Measurements from ENCODE around the gene ZSCAN5A. TPM values are rescaled to one million over a fixed set of nuclear protein-coding genes. Genes with fewer than 3 reads are reported as not detected.
"Not testable (repeated sequence)": the region's sequence is repeated elsewhere in the genome, so short reads cannot be mapped to it uniquely, and the experiment has no call there.

ZSCAN5A gene
- total RNA-seq, 4 donors from 2014 or later: 4.7 to 7.9 (median 7.1) TPM

DNA sequence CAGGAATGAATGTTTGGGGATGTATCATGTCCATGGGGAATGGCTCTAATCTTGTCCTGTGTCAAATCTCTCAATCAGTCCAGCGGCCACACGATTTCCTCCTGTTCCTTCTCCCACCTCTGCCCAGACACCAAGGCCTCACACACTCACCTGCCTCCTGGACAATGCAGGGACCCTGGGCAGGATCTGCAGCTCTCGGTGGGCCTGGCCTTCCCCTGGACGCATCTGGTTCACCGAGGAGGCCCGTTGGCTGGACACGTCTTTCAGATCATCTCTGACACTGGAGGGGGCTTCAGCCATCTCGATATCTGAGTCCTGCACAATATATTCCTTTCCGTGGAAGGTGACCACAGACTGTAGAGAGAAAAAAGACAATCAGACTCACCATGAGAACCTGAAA, 91.2 kb downstream of the ZSCAN5A start:
- 89% methylated on average over 9 of the region's 9 CpGs for WGBS
- TF ChIP-seq POLR2AphosphoS5 (IDR thresholded peaks at IDR 0.05): no peak
- TF ChIP-seq, protein P1, sequence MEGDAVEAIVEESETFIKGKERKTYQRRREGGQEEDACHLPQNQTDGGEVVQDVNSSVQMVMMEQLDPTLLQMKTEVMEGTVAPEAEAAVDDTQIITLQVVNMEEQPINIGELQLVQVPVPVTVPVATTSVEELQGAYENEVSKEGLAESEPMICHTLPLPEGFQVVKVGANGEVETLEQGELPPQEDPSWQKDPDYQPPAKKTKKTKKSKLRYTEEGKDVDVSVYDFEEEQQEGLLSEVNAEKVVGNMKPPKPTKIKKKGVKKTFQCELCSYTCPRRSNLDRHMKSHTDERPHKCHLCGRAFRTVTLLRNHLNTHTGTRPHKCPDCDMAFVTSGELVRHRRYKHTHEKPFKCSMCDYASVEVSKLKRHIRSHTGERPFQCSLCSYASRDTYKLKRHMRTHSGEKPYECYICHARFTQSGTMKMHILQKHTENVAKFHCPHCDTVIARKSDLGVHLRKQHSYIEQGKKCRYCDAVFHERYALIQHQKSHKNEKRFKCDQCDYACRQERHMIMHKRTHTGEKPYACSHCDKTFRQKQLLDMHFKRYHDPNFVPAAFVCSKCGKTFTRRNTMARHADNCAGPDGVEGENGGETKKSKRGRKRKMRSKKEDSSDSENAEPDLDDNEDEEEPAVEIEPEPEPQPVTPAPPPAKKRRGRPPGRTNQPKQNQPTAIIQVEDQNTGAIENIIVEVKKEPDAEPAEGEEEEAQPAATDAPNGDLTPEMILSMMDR (IDR thresholded peaks at IDR 0.05): no peak
- no peak for TF ChIP-seq POLR2A (IDR thresholded peaks at IDR 0.05)
- H3K36me3 ChIP-seq: peaks cover 11% of the 10 kb centered on the region
- no peaks in the 10 kb centered on the region for H3K4me1 ChIP-seq
- H3K27ac ChIP-seq: no peak overlapping the region
- H3K27me3 ChIP-seq: no peaks in the 10 kb centered on the region
- H3K4me3 ChIP-seq: no peak overlapping the region
- H3K9me3 ChIP-seq: no peaks in the 10 kb centered on the region
- no peak for DNase-seq (ENCODE audit: low spot score in 2 of 2)

DNA sequence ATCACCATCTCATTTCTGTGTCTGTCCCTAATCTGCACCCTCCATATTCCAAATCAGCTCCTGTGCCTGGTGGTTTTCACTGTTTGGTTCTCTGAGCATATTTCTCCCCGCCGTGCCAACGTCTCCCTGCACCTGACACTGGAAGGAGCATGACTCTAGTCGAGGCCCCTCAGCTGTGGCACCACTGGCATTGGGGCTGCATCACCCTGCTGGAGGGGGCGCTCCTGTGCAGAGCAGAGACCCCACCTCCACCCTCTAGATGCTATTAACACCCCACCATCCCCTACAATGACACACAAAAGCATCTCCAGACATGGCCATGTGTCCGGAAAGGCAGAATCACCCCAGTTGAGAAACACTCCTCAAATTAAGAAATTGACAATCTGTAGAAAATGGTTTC, 91.7 kb downstream of the ZSCAN5A start:
- H3K27me3 ChIP-seq: no peaks in the 10 kb centered on the region
- no peaks in the 10 kb centered on the region for H3K4me1 ChIP-seq
- WGBS: 85% methylated on average over 6 of the region's 6 CpGs
- no peaks in the 10 kb centered on the region for H3K9me3 ChIP-seq
- peaks cover 11% of the 10 kb centered on the region for H3K36me3 ChIP-seq
- TF ChIP-seq, protein P1 (IDR thresholded peaks at IDR 0.05): no peak
- no peak for TF ChIP-seq EP300 (IDR thresholded peaks at IDR 0.05)
- TF ChIP-seq POLR2A (IDR thresholded peaks at IDR 0.05): no peak
- no peak for TF ChIP-seq POLR2AphosphoS5 (IDR thresholded peaks at IDR 0.05)
- H3K4me3 ChIP-seq: no peak overlapping the region
- no peak for DNase-seq (ENCODE audit: low spot score in 2 of 2)
- H3K27ac ChIP-seq: no peak overlapping the region

DNA sequence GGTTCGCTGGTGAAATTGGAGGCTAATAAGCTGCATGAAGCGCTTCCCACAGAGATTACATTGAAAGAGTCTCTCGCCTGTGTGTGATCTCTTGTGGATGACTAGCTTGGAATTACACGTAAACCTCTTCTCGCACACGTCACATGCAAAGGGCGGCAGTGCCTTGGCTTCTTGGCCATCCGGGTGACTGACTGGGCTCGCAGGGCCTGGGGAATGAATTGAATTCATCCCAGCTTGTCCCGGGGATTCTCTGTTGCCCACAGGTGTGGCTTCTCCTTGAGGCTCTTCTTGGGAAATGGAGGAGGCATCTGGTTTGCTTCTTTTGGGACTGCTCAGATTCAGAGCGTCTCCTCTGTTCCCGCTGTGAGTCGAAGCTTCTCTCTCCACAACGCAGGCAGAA, 92.8 kb downstream of the ZSCAN5A start:
- DNase-seq (ENCODE audit: low spot score in 2 of 2): no peak
- peaks cover 10% of the 10 kb centered on the region for H3K4me1 ChIP-seq
- no peaks in the 10 kb centered on the region for H3K9me3 ChIP-seq
- 93% methylated on average over 14 of the region's 14 CpGs for WGBS
- TF ChIP-seq, protein P1 (IDR thresholded peaks at IDR 0.05): no peak
- TF ChIP-seq EP300 (IDR thresholded peaks at IDR 0.05) (no peak), POLR2A (IDR thresholded peaks at IDR 0.05) (no peak), POLR2AphosphoS5 (IDR thresholded peaks at IDR 0.05) (no peak)
- H3K27ac ChIP-seq: no peak overlapping the region
- H3K36me3 ChIP-seq: peaks cover 11% of the 10 kb centered on the region
- H3K4me3 ChIP-seq: no peak overlapping the region
- H3K27me3 ChIP-seq: peaks cover 5% of the 10 kb centered on the region

DNA sequence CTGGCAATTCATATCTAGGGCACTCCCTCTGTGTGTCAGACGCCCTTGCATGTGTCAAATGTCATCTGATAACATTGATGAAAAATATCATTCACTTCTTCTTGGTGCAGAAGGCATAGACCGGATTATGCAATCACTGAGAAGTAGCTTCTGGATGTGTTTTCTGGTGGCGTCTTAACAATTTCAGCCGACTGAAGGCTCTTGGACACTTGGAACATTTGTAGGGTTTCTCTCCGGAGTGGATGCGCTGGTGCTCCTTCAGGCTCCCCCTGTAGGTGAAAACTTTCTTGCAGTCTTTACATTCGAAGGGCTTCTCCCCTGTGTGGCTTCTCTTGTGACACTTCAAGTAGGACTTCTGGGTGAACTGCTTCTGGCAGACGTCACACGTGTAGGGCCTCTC, 93.2 kb downstream of the ZSCAN5A start:
- TF ChIP-seq, protein P1 (IDR thresholded peaks at IDR 0.05): peak in 1 of 2 donors; percentile 17
- not testable (repeated sequence) for H3K27ac ChIP-seq; H3K27me3 ChIP-seq; H3K9me3 ChIP-seq; DNase-seq (ENCODE audit: low spot score in 2 of 2); H3K4me3 ChIP-seq
- Histone ChIP-seq H3K4me1 (peaks cover 12% of the 10 kb centered on the region), H3K36me3 (peaks cover 11% of the 10 kb centered on the region)
- WGBS: 55% methylated on average over 8 of the region's 9 CpGs

DNA sequence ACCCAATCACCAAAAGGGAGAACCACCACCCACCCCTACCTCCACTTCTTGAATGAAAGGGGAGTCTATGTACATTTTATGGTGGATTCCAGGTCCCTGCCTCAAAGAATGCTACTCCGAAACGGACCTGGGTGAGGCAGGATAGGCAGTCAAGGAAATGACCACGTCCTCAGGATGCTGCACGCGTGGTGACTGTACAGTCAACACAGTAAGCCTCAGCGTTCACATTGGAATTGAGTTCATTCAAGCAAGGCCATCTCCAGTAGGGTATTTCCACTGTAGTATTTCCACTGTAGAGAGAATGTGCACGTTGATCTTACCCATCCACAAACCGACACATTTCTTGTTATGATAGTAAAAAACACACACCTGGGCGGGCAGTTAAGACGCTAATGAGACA, 95.7 kb downstream of the ZSCAN5A start:
- 89% methylated on average over 10 of the region's 10 CpGs for WGBS
- Histone ChIP-seq H3K27me3 (peaks cover 5% of the 10 kb centered on the region), H3K9me3 (no peaks in the 10 kb centered on the region), H3K4me3 (no peak overlapping the region), H3K27ac (no peak overlapping the region), H3K36me3 (peaks cover 11% of the 10 kb centered on the region), H3K4me1 (peaks cover 12% of the 10 kb centered on the region)
- TF ChIP-seq, protein P1 (IDR thresholded peaks at IDR 0.05): no peak
- TF ChIP-seq POLR2AphosphoS5 (IDR thresholded peaks at IDR 0.05): no peak
- no peak for TF ChIP-seq POLR2A (IDR thresholded peaks at IDR 0.05)
- no peak for TF ChIP-seq EP300 (IDR thresholded peaks at IDR 0.05)
- no peak for DNase-seq (ENCODE audit: low spot score in 2 of 2)
